Smooth muscle cell of the umbilical artery (primary cell): Measurements from ENCODE around the gene BPHL. TPM values are rescaled to one million over a fixed set of nuclear protein-coding genes. Genes with fewer than 3 reads are reported as not detected.

Source experiments
- total RNA-seq: library from RNA; depleted of rRNA; stranded (reverse); fragments of >200 nt; gene quantifications from 2 replicates; pipeline ENCODE4 v1.2.3, GENCODE V29; 2014

The BPHL gene
- total RNA-seq = 13.1 and 15.6 TPM in 2 replicates

GRCh38 chr6:3118353-3119039, at the start of gene BPHL:
BPHL (plus strand) TSS chr6:3118711; CDS start chr6:3118741, 30 bp downstream.

GRCh38 chr6:3157131-3157933, 38.8 kb downstream of the BPHL start, which contains the start of gene TUBB2A:
TUBB2A (minus strand) TSS chr6:3157544; CDS start chr6:3157463, 81 bp downstream.

Other genes starting within 250 kb of the BPHL start
- 4.7 and 11.0 TPM in 2 replicates for gene SERPINB9, start 215.4 kb upstream of the BPHL start, total RNA-seq
- gene SERPINB6, start 147.1 kb upstream of the BPHL start, total RNA-seq = 89.5 and 104 TPM in 2 replicates
- 20.2 and 26.4 TPM in 2 replicates for gene NQO2, start 118.8 kb upstream of the BPHL start, total RNA-seq
- gene RIPK1, start 50.2 kb upstream of the BPHL start, total RNA-seq = 20.5 and 30.9 TPM in 2 replicates
- gene TUBB2A, start 38.8 kb downstream of the BPHL start, total RNA-seq = 67.7 and 172 TPM in 2 replicates
- 5.6 and 18.3 TPM in 2 replicates for gene TUBB2B, start 108.9 kb downstream of the BPHL start, total RNA-seq
- 23.1 and 27.9 TPM in 2 replicates for gene PSMG4, start 140.2 kb downstream of the BPHL start, total RNA-seq